HG02642 (cell line): ENCODE results near the gene ELP6.
A peak's percentile ranks its signal among the peaks of the same experiment; 100 is the strongest.

ENCODE experiments used
- ATAC-seq: cut with Tn5 transposase; IDR thresholded peaks from one replicate; pipeline ENCODE4 v1.9.1; 2021; ENCODE audit warnings: mild to moderate bottlenecking; ENCODE audit not compliant: unreplicated experiment, poor library complexity

ELP6 gene, protein sequence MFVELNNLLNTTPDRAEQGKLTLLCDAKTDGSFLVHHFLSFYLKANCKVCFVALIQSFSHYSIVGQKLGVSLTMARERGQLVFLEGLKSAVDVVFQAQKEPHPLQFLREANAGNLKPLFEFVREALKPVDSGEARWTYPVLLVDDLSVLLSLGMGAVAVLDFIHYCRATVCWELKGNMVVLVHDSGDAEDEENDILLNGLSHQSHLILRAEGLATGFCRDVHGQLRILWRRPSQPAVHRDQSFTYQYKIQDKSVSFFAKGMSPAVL

DNA sequence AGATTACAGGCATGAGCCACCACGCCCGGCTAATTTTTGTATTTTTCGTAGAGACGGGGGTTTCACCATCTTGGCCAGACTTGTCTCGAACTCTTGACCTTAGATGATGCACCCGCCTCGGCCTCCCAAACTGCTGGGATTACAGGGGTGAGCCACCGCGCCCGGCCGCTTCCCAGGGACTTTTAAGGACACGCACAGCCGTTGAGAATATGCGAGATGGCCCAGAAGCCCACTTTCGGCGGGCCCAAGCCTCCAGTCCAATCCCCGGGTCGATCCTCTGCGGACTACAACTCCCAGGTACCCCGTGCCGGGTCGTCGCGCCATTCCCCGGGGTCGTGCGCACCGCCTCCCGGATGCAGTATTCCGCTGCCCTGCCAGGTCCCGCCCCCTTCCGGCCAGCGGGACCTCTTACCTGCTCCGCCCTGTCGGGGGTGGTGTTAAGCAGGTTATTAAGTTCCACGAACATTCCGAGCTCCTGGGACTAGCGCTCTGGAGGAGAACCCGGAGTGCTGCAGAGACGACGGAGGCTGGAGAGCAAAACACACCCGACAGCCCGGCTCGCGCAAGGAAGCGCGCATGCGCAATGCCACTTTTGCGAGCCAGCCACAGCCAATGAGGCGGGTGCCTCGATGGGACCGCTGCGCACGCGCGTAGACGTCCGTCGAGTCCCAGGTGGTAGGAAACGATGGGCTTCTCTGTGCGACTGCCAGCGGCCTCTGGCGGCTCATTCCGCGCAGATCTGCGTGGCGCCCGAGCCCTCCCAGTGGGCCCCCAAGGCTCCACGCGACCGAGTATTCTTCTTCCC lies at the start of gene ELP6:
Gene ELP6 (minus strand): TSS at position 588 of the 805 bp plus-strand sequence. CDS start 122 bp downstream, at position 466.
- ATAC-seq = peak; percentile 96

- no peak for ATAC-seq
These were observed 42.8 kb upstream of the ELP6 start for GRCh38 chr3:47556351-47556750.

DNA sequence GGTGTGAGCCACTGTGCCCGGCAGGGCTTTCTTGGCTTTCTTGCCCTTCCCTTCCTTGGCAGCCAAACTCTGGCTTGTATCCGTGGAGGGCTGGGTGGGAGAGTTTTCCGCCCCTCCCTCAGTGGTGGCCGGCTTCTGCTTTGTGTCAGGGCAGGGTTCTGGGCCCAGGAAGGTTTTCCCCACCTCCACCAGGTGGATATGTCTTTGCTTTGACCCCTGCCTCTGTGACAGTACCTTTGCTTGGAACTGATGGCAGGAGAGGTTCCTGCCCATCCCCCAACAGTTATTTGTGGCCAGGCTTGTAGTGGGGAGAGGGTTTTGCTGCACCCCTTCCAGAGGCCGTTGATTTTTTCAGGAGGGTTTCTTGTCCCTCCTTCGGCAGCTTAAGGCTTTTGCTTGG lies 40.8 kb upstream of the ELP6 start:
- no peak for ATAC-seq

DNA sequence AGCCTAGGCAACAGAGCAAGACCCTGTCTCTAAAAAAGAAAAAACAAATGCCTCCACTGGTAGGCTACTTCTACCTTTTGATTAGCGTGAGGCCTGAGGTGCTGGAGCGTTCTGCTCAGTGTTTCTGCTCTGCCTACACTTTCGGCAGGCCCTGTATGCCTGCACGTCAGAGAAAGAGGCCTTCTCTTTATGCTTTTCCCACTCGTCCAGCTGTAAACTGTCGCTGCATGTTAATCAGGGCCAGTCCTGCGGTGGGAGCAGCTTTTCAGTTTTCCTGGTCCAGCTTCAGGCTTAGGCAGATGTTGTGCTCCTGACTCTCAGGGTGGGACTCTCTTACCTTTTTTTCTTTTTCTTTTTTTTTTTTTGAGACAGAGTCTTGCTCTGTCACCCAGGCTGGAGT lies 39.9 kb upstream of the ELP6 start:
- no peak for ATAC-seq

- ATAC-seq = no peak
These were observed 29.1 kb upstream of the ELP6 start for GRCh38 chr3:47542471-47543173.

DNA sequence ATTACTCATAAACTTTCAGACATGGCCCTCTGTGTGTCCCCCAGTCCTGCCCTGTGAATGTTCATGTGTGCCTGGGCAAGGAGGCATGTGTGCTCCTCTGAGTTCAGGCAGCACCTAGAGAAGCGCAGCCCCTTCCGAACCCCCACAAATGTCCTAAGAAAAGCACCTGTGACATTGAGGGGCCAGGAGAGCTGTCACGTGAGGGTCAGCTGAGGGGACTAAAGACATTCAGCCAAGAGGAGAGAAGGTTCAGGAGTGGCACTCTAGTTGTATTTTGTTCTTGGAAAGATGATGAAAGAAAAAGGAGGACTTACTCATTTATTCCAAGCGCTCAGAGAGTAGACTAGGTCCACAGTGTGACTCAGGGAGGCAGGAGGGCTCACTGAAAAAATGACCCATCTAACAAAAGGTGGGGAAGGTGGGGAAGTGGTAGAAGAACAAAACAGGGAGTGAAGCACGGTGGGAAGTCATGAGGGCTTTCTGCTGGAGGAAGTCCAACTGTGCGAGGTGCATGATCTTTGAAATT lies 28.1 kb upstream of the ELP6 start:
- no peak for ATAC-seq

GRCh38 chr3:47540281-47540680 lies 26.8 kb upstream of the ELP6 start:
- ATAC-seq = no peak

DNA sequence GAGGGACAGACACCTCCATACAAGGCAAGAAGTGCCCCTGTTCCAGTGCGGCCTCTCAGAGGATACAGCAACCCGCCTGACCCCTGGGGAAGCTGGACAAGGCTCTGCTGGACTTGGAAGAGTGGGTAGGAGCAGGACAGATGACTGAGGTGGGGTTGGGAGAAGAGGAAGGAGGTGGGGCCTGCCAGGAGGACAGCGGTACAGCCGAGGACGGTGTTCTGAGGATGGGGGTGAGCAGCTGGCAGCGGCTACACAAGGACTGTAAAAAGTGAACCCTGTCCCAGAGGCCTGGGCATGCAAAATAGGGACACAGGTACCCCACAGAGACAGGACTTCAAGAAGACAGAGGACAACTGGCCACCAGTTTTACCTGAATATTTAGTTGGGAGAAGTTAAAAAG lies 23.5 kb upstream of the ELP6 start:
- ATAC-seq = no peak

GRCh38 chr3:47536221-47536891 lies 22.8 kb upstream of the ELP6 start:
- no peak for ATAC-seq

DNA sequence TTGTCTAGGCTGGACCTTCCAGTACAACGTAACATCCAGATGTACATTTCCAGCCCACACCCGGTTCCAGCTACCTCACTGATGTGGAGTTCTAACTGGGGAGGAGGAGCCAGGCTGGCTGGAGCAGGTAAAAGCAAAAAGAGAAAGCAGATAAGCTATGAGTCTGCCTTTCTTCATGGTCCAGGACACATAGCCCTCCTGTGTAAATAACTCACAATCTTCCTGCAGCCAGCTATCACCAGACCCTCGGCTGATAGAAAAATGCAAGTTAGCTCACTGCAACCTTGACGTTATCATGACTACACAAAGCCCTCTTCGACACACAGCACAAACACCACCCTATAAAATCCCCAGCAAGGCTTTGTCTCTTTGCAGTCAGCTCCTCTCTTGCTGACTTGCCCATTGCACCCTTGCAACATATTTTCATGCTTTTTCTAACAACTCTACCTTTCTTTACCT lies 20.5 kb upstream of the ELP6 start:
- no peak for ATAC-seq

- no peak for ATAC-seq
These were observed 20.0 kb upstream of the ELP6 start for GRCh38 chr3:47533481-47533880.

- no peak for ATAC-seq
These were observed 14.6 kb upstream of the ELP6 start for GRCh38 chr3:47527952-47528725.

DNA sequence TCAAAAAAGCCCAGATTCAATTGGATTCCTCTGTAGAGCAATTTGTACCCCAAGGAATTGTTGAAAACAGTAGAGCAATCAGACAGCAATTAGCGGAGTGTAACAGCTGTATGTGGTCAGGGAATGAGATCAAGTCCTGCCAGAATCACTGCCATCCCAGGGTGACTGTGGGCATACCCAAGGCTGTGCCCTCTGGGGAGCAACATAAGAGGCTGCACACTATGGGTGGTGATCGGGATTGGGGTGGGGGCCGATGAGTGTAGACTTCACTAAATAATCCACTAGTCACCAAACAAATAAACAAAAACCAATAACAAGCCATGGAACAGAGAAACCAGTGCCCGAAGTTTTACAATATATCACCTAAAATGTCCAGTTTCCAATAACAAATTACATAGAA lies 12.1 kb upstream of the ELP6 start:
- ATAC-seq = no peak

DNA sequence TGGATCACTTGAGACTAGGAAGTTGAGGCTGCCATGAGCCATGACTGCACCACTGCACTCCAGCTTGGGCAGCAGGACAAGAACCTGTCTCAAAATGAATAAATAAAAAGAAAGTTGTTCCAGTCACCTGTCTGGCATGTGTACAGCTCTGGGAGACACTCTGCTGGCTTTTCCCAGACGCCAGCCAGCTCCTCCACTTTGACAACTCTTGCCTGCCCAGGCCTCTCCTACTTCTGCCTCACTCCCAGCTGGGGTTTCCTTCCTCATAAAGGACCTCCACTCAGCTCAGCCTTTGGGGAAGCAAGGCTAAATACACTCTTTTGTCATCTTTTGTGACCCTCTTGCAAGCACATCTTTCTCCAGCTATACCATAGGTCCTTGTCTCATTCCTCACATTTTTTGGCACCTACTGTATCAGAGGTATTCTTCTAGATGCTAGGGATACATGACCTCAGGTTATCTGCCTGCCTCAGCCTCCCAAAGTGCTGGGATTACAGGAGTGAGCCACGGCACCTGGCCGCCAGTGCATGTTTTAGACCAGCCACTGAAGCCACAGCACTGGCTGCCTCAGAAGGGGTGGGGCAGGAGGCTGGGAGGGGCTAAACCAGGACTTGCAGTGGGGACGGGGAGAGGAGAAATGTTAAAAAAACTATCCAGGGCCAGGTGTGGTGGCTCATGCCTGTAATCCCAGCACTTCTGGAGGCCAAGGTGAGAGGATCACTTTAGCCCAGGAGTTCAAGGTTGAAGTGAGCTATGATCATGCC lies 10.0 kb upstream of the ELP6 start:
- no peak for ATAC-seq

DNA sequence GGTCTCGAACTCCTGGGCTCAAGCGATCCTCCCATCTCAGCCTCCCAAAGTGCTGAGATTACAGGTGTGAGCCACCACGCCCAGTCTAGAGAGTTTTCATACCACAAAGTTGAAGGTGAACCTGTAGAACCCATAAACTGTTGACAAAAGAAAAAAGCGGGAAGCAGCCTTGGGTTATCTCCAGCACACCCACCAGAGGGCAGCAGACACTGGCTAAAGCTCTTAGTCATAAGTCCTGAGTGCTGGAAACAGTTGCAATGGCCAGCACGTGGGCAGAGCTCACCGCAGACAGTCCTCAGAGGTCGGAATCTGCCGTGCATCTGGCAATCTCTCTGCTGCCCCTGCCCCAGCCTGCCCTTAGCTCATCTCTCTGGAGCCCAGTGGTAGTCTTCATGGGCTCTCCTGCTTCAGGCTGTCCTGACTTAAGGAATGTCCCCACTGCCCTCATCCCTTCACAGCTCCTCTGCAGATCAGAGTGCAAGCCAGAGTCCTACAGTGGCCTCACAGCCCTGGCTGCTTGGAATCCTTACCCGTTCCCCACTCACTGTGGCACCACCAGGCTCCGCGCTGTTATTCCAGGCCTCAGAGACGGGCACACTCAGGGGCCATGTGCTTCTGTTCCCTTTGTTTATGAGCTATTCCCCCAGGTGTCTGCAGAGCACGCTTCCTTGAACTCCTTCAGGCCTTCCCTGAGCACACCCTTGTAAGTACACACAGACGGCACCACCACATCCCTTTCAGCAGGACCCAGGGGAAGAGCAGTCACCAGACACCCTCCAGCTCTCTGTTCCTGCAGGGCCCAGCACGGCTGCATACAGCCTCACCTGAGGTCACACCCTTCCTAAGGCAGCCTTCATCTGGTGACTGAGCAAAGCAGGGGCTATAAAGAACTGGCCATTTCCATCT lies 8.8 kb upstream of the ELP6 start:
- peak; percentile 78 for ATAC-seq

DNA sequence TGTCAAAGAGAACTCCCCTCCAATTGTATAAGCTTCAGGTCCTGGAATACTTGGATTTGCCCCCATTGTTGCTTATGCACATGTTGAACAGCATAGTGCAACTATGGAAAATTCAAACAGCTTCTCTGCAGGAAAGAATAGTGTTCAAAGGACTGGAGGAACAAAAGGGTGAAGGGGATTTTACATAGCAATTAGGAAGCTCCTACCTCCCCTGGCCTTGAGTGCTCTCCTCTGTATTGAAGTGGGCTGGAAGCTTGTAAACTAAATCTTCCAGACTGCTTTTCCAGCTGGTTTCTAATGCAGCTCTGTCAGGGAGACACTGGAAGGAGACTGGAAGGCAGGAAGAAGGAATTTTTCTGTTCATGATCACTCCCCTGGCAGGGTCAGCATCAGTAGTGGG lies 7.2 kb upstream of the ELP6 start:
- no peak for ATAC-seq

DNA sequence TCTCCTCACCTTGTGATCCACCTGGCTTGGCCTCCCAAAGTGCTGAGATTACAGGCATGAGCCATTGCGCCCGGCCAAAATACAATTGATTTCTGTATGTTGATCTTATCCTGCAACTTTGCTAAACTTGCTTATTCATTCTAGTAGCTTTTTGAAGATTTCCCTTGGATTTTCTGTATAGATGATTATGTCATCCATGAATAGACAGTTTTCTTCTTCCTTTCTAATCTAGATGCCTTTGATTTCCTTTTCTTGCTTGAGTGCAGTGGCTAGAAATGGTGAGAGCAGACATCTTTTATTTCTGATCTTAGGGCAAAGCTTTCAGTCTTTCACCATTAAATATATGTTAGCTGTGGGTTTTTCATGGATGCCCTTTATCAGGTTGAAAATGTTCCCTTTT lies 4.4 kb upstream of the ELP6 start:
- no peak for ATAC-seq

DNA sequence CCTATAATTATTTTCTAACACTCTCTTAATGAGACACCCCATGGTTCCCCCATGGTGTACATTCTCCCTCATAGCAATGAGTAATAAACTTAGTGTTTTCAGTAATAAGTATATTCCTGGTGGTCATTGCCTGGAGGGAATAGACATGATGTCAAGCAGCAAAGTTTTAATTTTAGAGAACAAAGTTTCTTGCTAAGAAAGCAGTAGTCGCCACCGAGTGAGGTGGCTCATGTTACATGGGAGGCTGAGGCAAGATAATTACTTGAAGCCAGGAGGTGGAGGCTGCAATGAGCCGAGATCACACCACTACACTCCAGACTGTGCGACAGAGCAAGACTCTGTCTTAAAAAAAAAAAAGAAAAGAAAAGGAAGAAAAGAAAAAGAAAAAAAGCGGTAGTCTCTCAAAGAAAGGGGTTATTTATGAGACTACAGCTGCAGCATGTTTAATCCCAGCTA lies 2.4 kb upstream of the ELP6 start:
- no peak for ATAC-seq
